NOMO-1 treated with dmso at 0.1 percent for 144 hours (cell line): ENCODE measurements around the gene SYNJ1.
"Not testable (repeated sequence)": the region's sequence is repeated elsewhere in the genome, so short reads cannot be mapped to it uniquely, and the experiment has no call there.

Experiments
- DNase-seq: peaks from one replicate; lab custom pipeline; 2025; ENCODE audit not compliant: unreplicated experiment; lab: John Stamatoyannopoulos, UW

The SYNJ1 gene

DNA sequence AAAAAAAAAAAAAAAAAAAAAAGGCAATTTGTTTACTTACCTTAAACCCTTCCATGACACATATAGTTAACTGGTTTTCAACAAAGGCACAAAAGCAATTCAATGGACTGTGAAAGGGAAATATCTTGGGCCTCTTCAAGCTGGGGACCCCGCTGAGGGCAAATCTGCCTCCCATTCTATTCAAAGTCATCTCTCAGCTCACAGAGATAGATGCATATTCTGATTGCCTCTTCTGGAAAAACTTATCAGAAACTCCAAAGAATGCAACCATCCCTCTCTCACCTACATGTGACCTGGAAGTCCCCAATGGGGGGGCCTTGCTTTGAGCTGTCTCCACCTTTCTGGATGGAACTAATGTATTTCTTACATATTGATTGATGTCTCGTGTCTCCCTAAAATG is 12.1 kb upstream of the SYNJ1 start:
- DNase-seq = no peak

DNA sequence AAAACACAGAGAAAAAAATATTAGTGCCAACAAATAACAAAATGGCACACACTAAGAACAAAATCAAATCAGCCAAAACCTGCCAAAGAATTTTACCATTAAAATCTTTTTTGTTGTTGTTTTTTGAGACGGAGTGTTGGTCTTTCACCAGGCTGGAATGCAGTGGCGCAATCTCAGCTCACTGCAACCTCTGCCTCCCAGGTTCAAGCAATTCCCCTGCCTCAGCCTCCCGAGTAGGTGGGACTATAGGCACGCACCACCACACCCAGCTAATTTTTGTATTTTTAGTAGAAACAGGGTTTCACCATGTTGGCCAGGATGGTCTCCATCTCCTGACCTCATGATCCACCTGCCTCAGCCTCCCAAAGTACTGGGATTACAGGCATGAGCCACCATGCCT is 8.3 kb upstream of the SYNJ1 start:
- DNase-seq = not testable (repeated sequence)

DNA sequence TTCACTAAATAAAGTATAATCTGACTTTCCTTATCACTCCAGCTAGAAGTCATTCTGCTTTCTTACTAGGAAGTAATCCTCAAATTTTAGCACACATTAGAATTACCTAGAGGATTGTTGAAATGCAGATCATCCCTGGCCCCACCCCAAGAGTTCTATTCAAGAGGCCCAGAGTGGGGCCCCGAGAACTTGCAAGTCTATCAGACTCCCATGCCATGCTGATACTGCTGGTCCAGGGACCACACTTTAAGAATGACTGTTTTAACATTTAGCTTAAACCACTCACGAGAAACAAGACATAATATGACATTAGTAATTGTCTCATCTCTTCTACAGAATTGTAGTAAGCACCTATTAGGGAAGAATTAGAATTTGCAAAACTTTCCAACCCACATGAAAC is 7.7 kb upstream of the SYNJ1 start:
- DNase-seq = no peak

DNA sequence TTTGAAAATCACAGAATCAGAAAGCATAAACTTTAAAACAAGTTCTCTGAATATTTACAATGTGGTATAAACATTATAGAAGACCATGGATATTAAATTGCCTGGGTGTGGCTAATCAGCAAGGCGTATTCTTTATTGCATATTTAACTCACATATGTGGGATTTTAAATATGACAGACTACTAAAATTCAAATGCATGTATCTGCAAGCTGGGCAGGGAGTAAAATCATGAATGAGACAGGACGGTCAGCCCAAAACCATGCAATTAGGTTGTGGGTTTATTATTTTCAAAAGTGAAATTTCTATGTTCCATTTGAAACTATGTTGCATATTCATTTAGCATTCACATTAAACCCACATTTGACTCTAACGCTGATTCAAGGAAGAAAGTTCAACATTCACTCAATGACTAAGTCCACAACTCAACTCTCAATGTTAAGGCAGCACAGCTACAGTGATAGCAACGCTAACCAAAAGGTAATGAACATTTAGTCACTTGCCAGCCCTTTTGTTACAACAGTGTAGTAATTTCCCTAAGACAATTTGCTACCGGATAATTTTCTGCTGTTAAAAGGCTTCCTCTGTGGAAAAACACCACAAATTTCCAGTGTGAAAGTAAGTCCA is 6.3 kb upstream of the SYNJ1 start:
- no peak for DNase-seq

DNA sequence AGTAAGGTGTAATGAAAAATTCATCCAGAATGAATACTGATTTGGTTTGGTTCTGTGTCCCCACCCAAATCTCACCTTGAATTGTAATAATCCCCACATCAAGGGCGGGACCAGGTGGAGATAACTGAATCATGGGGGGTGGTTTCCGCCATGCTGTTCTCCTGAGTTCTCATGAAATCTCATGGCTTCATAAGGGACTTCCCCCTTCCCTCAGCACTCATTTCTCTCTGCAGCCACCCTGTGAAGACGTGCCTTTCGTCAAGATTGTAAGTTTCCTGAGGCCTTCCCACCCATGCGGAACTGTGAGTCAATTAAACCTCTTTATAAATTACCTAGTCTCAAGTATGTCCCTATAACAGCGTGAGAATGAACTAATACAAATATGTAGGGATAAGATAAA is 5.5 kb upstream of the SYNJ1 start:
- no peak for DNase-seq

DNA sequence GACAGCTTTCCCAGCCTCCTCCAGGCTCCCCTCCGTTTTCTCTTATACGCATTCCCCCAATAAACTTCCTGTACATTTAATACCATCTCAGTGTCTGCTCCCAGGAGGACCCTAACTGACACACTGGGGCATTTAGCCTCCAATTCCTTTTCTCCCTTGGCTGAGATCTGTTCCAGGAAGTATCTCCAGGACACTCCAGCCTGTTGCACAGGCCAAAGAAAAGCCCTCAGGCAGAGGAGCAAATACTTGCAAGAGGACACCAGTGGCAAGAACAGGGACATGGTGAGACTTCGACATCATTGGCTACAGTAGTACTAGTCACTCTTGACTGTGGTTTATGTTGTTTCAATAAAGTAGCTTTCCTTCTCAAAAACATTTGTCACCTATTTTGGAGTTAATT is 4.7 kb upstream of the SYNJ1 start:
- DNase-seq = no peak

DNA sequence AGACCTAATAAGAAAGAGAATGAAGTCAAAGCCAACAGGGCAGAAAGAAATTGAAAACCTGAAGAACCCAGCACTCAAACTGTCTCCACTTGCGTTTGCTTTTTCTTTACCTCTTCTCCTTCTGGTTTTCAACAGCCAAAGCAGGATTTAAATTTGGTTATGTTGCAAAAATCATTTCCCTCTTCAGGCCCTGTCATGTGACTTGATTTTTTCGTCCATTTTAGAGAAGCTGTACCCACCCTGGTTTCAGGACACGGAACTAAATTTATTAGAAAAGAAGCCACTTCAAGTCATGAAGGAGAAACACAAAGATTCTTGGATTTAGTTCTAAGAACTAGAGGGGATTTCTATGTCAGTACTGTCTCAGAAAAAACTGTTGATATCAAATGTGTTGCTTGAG is 1.0 kb upstream of the SYNJ1 start:
- DNase-seq = no peak

DNA sequence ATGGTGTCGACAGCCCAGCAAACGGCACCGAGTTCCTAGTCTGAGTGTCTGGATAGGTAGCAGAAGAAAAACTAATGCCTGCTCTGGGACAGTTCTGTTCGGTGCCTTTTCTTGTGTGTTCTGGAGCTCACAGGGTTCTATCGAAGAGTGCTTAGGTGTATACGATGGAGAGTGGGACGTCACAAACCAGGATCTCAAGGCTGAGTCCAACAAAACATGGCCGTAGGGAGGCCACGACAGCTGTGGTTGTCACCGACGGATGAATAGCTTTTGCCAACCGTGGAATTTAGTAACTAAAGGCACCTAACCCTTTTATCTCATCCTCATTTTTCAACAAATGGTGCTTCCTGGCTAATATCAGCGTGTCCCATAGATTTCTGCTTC is 635 bp upstream of the SYNJ1 start:
- no peak for DNase-seq

- DNase-seq = peak; percentile 6
Observed at GRCh38 chr21:32726839-32727686, 750 bp downstream of the SYNJ1 start.

GRCh38 chr21:32719085-32719484 is 8.7 kb downstream of the SYNJ1 start:
- DNase-seq = no peak

DNA sequence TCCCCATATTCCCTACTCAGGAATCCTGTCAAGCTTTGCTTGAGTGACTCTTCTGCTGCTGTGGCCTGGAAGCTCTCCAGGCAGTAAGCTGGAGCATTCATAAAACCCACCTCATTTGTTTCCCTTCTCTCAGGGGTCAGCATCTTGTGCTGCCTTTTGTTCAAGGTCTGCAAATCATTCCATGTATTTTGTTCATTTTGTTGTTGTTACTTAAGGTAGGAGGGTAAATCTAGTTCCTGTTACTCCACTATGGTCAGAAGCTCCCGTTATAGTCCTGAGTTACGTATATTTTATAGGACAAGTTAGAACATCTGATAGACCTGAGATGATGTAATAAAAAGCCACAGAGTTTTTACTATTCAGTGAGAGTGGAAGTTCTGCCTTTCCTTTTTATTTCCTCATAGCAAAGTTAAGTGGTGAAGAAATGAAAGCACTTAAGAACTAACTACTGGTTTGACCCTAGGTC is 9.9 kb downstream of the SYNJ1 start:
- DNase-seq = peak; percentile 48

DNA sequence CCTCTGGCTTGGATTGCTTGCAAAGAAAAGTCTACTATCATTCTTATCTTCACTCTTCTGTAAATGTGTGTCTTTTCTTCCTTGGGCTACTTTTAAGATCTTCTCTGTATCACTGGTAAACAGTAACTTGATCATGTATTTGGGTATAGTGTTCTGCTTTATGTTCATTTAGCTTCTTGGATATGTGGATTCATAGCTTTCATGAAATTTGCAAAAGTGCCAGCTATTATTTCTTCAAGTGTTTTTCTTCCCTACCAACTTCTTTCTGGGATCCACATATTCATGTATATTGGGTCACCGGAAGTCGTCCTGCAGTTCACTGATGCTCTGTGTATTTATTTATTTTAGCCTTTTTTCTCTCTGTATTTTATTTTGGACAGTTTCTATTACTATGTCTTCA is 11.3 kb downstream of the SYNJ1 start:
- DNase-seq = no peak

DNA sequence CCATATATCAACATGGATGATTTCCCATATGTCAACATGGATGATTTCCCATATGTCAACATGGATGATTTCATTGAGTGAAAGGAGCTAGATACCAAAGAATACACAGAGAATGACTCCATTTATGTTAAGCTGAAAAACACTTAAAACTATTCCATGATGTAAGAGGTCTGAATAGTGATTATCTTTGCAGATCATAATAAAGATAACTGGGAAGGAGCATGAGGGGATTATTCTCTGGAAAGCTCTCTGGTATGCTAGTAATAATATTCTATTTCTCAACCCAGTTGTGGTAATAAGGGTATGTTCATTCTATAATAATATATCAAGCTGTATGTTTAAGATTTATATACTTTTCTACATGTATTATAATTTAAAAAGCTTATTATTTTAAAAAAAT is 14.1 kb downstream of the SYNJ1 start:
- no peak for DNase-seq

DNA sequence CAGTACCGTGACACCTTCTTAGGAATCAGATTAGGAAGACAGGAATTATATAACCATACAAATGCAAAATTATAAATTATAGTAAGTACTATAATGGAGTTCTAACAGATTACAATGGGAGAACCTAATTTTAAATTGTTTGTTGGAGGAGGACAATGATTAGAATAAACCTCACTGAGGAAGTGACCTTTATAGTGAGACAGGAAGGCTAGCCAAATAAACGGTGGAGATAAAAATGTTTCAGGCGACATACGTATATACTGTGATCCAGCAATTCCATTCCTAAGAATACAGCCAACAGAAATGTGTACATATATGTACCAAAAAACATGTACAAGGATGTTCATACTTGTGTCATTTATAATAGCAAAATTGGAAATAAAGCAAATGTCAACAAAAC is 15.2 kb downstream of the SYNJ1 start:
- no peak for DNase-seq

- DNase-seq = no peak
Observed at GRCh38 chr21:32712043-32712442, 15.8 kb downstream of the SYNJ1 start.

DNA sequence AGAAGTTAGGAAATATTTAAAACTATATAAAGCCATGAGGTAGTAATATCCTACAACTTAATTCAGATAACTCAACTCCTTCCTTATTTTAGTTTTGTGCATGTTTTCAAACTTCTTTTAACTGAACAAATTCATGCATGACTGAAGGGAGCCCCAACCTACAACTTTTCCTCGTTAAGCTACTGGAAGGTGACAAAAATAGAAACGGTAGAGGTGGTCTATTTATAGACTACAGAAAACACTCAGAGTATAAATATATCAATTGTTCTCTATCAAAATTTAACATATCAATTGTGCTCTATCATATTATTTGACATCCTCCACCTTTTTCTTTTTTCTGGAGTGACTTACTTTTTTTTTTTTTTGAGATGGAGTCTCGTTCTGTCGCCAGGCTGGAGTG is 16.8 kb downstream of the SYNJ1 start:
- DNase-seq = no peak

GRCh38 chr21:32710069-32710784 is 17.6 kb downstream of the SYNJ1 start:
- no peak for DNase-seq

DNA sequence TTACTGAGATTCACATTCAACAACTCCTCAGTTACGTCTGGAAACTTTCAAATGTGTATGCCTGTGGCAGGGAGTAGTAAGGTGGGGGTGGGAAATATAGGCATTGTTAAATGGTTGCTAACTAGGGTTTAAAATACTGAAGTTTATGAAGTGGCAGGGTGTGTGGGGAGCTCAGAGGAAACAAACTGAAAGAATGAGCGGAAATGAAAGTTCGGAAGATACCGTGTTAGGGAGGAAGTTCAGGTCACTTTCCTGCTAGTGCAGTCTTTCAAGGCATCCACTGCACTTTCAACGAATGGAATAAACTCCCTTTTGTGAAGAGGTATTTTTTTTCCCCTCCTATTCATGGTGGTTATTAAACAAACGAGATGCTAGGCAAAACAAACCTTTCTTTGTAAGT is 19.7 kb downstream of the SYNJ1 start:
- no peak for DNase-seq

DNA sequence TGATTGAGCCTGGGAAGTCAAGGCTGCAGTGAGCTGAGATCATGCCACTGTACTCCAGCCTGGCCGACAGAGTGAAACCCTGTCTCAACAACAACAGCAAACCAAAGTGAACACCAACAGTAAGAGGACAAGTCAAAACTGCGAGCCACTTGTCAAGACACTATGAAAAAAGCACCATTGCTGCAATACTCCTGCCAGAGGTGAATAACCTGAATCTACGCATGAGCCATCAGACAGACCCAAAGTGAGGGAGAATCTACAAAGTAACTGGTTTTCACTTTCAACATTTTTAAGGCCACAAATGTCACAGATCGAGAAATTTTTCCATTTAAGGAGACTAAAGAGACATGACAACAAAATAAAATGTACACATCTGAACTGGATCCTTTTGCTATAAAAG is 21.9 kb downstream of the SYNJ1 start:
- no peak for DNase-seq

- no peak for DNase-seq
Observed at GRCh38 chr21:32705139-32705538, 22.7 kb downstream of the SYNJ1 start.

DNA sequence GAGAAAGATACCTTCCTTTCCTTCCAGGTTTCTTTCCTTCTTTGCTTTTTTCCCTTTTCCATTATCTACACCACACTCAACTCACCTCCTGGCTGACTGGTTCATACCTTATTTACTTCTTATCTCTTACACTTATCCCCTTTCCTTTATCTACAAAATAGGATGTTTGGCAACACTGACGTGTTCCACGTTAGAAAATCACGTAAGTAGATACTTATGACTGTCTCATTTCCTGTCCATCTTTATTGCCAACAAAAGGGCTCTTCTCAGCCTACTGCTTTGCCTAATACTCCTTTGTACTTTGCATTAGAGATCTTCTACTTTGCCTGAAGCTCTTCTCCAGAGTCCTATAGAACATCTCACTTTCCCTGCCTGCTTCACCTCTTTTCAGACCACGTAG is 25.1 kb downstream of the SYNJ1 start:
- no peak for DNase-seq
